GM19324 (cell line): ENCODE measurements around the gene LMF1.

Experiments used
- ATAC-seq: cut with Tn5 transposase; IDR thresholded peaks from one replicate; pipeline ENCODE4 v1.9.1; 2021; ENCODE audit warnings: mild to moderate bottlenecking, moderate library complexity; ENCODE audit not compliant: unreplicated experiment, low FRiP score

LMF1 gene

GRCh38 chr16:1003391-1004347, 32.9 kb upstream of the LMF1 start:
- no peak for ATAC-seq

DNA sequence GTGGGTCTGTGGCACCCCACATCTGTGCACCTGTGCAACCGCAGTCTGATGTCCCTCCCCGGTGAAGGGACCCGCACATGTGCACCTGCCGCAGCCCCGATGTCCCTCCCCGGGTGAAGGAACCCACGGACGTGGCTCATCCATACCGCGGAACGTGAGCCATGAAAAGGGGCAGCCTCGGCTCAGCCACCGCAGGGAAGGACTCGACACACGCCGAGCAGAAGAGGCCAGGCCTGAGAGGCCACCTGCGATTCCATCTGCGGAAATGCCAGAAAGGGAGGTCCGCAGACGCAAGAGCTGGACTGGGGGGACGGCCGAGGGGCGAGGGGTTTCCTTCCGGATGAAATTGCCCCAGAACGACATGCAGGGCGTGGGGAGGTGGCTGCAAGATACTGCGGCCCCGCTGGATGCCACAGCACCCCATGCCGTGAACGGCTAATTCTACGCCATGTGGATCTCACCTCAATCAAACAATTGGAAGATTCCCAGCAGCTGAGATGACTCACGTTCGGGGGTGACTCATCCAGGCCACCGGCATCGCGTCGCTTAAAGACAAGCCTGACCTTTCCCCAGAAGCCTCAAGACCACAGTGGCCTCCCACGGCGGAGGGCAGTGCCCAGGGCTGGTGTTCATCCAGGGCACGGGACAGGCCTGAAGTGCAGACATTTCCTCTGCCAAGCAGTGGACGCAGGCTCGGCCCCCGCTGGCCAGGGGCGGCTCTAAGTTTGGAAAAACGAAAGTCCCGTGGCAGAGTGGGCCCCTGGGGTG, 31.8 kb upstream of the LMF1 start:
- no peak for ATAC-seq

- ATAC-seq: no peak
These were observed 30.3 kb upstream of the LMF1 start for GRCh38 chr16:1001096-1001495.

- no peak for ATAC-seq
These were observed 29.8 kb upstream of the LMF1 start for GRCh38 chr16:1000608-1001007.

DNA sequence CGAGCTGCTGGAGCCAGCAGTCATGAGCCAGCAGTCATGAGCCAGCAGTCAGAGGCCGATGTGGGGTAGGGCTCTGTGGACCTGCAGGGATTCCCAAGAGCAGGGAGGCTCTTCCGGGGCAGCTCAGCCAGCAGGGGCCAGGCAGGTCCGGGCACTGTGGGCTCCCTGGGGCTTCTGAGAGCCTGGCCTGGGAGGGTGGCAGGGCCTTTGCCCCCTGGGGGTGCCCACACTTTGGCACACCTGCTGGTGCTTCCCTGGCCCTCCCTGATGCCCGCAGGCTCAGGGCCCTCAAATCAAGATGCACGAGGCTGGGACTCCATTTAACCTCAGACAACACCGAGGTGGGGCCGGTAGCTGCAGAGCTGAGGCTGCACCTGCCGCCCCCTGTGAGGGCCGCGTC, 28.9 kb upstream of the LMF1 start:
- ATAC-seq: no peak

GRCh38 chr16:998615-999014, 27.8 kb upstream of the LMF1 start:
- ATAC-seq: no peak

- ATAC-seq: no peak
These were observed 27.4 kb upstream of the LMF1 start for GRCh38 chr16:998211-998610.

DNA sequence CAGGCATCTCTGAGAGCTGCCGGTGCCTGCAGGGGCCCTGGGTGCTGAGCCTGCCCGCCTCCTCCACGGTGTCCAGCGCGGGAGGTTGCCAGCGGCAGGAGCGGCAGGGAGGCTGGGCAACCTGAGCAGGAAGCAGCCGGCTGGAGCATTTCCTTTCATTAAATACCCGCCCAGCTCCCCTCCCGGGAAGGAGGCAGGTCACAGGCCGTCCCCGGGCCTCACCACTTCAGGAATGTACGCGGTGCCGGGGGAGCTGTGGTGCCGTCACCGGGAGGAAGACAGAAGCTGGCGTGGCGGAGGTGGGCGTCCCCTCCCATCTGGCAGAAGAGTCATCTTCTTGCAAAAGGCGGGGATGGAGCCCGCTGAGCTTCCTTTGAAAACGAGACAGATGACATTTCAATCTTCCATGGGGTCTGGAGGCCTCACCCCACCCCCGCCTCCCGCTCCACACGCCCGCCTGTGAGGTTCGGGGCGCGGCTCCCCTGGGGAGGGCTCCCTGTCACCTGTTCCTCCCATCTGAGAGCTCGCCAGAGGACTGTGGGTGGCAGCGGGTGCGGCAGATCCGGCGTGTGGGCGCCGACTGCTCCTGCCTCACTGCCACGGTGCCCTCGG, 26.8 kb upstream of the LMF1 start:
- ATAC-seq: no peak

- no peak for ATAC-seq
These were observed 25.9 kb upstream of the LMF1 start for GRCh38 chr16:996681-997080.

- ATAC-seq: no peak
These were observed 25.0 kb upstream of the LMF1 start for GRCh38 chr16:995783-996182.

DNA sequence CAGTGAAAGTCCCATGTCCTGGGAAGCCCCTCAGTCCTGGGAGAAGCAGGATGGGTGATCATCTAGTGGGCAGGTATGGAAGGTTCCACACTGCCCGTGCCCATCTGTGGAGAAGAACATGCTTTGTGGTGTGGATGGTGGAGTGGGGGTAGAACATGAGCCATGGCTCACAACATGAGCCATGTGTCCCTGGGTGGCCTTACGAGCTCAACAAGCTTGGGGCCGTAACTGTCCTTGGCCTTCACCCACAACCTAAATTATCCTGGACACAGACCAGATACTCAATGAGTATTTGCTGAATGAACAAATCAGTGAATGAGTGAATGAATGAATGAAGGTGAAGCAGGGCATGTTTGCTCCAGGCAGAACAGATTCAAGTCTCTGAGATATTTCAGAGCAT, 24.3 kb upstream of the LMF1 start:
- no peak for ATAC-seq

DNA sequence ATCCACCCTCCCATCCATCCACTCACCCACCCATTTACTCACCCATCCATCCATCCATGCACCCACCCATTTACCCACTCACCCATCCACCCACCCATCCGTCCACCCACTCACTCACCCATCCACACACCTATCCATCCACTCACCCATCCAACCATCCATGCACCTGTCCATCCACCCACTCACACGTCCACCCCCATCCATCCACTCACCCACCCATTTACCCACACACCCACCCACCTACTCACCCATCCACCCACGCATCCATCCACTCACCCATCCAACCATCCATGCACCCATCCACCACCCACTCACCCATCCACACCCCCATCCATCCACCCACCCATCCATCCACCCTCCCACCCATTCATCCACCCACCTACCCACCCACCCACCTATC, 22.9 kb upstream of the LMF1 start:
- ATAC-seq: no peak

DNA sequence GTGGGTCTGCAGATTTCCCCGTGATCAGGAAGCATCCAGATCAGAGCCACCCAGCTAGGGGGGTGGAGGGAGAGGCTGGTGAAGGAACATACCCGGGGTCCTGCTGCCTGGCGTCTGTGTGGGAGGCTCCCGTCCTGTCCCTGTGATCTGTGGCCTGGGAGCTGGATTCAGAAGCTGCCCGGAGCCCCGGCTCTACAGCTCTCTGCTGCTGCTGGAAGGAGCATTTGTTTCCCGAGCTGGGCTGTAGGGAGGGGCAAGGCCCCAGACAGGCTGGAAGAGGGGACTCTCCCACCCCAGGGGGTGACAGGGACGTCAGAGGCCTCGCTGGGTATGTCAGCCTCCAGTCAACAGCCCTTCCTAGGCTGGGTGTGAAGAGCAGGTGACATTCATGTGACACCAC, 21.0 kb upstream of the LMF1 start:
- no peak for ATAC-seq

GRCh38 chr16:991345-991744, 20.6 kb upstream of the LMF1 start:
- ATAC-seq: no peak

- ATAC-seq: no peak
These were observed 19.9 kb upstream of the LMF1 start for GRCh38 chr16:990516-991291.

- ATAC-seq: no peak
These were observed 18.6 kb upstream of the LMF1 start for GRCh38 chr16:989354-989814.

DNA sequence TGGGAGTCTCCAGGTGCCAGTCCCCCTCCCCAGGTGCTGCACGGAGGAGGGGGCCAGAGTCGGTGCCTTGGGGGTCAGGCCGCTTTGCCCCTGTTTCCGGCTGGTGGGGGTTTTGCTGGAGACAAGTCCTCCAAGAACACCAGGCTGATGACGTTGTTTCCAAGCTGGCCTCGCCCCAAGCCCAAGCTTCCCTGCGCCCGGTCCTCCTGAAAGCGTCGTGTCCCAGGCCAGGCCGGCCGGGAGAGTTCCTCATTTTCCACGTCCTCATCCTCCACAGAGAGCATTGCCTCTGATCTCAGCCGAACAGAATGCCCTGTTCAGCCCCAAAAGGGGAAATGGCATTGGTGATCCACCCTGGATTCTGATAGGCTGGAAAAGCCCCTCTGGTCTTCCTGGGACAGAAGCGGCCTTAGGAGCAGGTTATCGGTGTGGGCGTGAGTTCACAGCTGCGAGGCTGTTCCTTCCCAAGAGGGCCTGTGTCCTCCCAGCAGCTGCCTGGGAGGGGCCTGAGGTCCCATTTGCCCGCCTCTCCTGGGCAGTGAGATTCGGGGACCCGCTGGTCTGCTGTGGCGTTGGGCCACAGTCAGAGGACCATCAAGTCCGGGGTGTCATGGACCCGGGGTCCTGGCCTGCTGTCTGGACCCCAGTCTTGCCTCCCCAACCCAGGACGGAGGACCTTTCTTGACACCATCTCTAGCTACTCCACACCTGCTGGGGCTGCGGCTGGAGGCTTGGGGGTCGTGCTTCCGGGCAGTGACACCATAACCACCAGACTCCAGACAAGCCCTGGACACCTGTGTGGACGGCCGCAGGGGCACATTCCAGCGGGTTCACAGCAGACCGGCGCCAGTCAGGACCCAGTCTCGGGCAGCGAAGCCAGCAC, 17.9 kb upstream of the LMF1 start:
- no peak for ATAC-seq

DNA sequence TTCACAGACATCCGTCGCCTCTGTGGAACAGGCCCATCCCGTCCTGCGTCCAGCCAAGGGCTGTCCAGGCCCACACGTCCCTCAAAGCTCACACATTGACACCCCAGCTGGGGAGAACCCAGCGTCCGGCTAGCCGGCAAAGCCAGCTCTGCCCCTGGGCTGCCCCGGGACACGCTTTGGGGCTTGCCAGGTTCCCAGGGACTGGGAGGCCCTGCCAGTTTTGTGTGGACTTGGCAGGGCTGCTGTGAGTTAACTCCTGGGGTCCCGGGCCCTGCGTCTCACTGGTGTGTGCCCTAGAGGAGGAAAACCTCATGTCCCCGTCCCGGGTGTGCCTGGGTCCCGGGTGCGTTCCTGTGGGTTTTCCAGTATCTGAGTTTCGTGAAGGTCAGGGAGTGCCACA, 17.1 kb upstream of the LMF1 start:
- no peak for ATAC-seq

- ATAC-seq: no peak
These were observed 16.3 kb upstream of the LMF1 start for GRCh38 chr16:986925-987582.
